ENCODE data around the gene ZNF782. TPM values are rescaled to one million over a fixed set of nuclear protein-coding genes. Genes with fewer than 3 reads are reported as not detected.

The ZNF782 gene
- total RNA-seq, 4 donors from 2014 or later, result 14.3 to 32.1 (median 19.6) TPM

DNA sequence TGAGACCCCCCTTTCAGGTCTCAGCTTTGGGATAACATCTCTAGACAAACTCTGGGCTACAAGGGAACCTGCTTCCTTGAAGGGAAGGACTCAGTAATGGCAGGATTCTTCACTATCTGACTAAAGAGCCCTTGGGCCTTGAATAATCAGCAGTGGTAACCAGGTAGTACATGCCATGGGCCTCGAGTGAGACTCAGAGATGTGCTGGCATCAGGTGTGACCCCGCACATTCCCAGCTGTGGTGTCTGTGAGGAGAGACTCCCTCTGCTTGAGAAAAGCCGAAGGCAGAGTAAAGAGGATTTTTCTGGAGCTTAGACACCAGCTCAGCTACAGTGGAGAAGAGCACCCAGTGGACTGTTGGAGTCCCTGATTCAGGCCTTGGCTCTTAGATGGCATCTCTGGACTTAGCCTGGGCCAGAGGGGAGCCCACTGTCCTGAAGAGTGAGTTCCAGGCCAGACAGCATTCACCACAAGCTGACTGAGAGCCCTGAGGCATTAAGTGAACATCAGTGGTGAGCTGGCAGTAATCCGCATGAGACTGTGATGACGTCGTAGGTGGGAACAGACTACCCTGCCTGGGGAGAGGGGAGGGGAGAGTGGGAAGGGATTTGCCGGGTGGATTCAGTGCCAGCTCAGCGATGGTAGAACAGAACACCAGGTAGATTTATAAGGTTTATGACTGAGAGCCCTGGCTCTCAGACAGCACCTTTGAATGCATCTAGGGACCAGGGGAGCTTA lies 5.3 kb upstream of the ZNF782 start:
- peaks cover 4 to 23% of the 10 kb centered on the region in 2 donors for H3K4me1 ChIP-seq

DNA sequence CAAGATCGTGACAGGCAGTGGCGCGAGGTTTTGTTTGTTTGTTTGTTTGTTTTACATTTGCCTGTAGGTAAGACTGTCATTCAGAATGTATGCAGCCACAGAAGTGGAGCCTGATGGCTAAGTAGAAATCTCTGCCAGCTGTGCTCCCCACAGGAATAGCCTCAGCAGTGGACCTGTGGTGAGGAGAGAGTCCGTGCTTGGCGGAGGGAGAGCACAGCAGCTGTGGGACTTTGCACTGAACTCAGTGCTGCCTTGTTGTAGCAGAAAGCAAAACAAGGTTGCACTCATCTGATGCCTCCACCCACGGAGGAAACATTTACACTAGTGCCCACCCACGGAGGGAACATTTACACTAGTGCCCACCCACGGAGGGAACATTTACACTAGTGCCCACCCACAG lies 4.4 kb upstream of the ZNF782 start:
- no peaks in the 10 kb centered on the region for H3K36me3 ChIP-seq
- intact Hi-C loops (cut with DNase I), result loop anchor here (5.0 kb wide), 1 partner anchor 539 kb away; no protein-coding TSS in a partner anchor
- 60 to 63% methylated on average over 8 of the region's 8 CpGs for WGBS, 2 donors
- DNase-seq, result peak in 1 of 2 donors; percentile 10
- no peaks in the 10 kb centered on the region for H3K9me3 ChIP-seq
- no peak overlapping the region for H3K27ac ChIP-seq
- H3K27me3 ChIP-seq, result no peaks in the 10 kb centered on the region
- peaks cover 8 to 23% of the 10 kb centered on the region in 2 donors for H3K4me1 ChIP-seq
- TF ChIP-seq CTCF (IDR thresholded peaks at IDR 0.05) (no peak), POLR2A (IDR thresholded peaks at IDR 0.05) (no peak)
- H3K4me3 ChIP-seq (replicated peaks in 1 of 3), result no peak overlapping the region

More for the DNA sequence above, 5.3 kb upstream of the ZNF782 start:
- Histone ChIP-seq H3K4me3 (replicated peaks in 1 of 3) (no peak overlapping the region), H3K9me3 (no peaks in the 10 kb centered on the region), H3K27ac (no peak overlapping the region), H3K27me3 (no peaks in the 10 kb centered on the region), H3K36me3 (no peaks in the 10 kb centered on the region)
- TF ChIP-seq CTCF (IDR thresholded peaks at IDR 0.05) (no peak), POLR2A (IDR thresholded peaks at IDR 0.05) (no peak)
- intact Hi-C loops (cut with DNase I), result loop anchor here (5.0 kb wide), 1 partner anchor 538 kb away; no protein-coding TSS in a partner anchor
- DNase-seq, result no peak
- WGBS, 2 donors, result 84 to 87% methylated on average over 8 of the region's 8 CpGs

DNA sequence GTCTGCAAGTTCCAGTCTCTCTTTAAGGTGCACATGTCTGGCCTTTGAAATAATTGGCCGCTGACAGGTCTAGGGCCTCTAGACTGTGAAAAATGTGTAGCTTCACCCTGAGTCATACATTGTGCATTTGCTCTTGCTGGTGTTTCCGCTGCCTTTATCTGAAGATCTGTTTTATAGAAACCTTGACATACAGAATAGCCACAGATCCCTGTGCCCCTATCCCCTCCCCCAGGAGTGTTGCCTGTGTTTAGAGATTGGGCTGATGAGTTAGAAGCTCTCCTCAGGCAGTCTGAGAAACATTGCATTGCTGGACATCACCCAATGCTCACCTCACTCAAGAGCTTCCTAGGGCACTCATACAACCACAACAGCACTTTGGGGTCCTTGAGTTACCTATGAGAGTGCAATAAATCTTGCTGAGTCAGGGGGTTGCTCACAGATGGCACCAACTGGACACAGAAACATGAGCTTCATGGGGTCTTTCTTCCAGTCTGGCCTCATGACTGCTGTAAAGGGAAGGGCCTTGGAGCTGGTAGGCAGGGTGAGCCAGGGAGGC lies 3.8 kb upstream of the ZNF782 start:
- H3K27ac ChIP-seq, result no peak overlapping the region
- WGBS, 2 donors, result 62 to 71% methylated on average over 2 of the region's 2 CpGs
- TF ChIP-seq POLR2A (IDR thresholded peaks at IDR 0.05), result no peak
- TF ChIP-seq CTCF (IDR thresholded peaks at IDR 0.05), result no peak
- H3K9me3 ChIP-seq, result no peaks in the 10 kb centered on the region
- H3K4me3 ChIP-seq (replicated peaks in 1 of 3), result no peak overlapping the region
- peak; percentile 67 to 79 for DNase-seq
- intact Hi-C loops (cut with DNase I), result loop anchor here (5.0 kb wide), 1 partner anchor 539 kb away; no protein-coding TSS in a partner anchor
- no peaks in the 10 kb centered on the region for H3K36me3 ChIP-seq
- H3K4me1 ChIP-seq, result peaks cover 14 to 29% of the 10 kb centered on the region in 2 donors
- no peaks in the 10 kb centered on the region for H3K27me3 ChIP-seq

- intact Hi-C loops (cut with DNase I), result loop anchor here (5.0 kb wide), 1 partner anchor 541 kb away; no protein-coding TSS in a partner anchor
- H3K4me1 ChIP-seq, result peaks cover 21 to 34% of the 10 kb centered on the region in 2 donors
- no peaks in the 10 kb centered on the region for H3K27me3 ChIP-seq
- peak overlapping the region in 1 of 3 donors; percentile 6 for H3K27ac ChIP-seq
- WGBS, 2 donors, result 13 to 20% methylated on average over 6 of the region's 6 CpGs
- H3K4me3 ChIP-seq (replicated peaks in 1 of 3), result no peak overlapping the region
- H3K9me3 ChIP-seq, result no peaks in the 10 kb centered on the region
- H3K36me3 ChIP-seq, result no peaks in the 10 kb centered on the region
- TF ChIP-seq CTCF (IDR thresholded peaks at IDR 0.05), result peak; percentile 58 to 93 (median 85)
- TF ChIP-seq POLR2A (IDR thresholded peaks at IDR 0.05), result no peak
- peak; percentile 59 to 71 for DNase-seq
Observed at GRCh38 chr9:96856363-96857286, 2.3 kb upstream of the ZNF782 start.

All from thyroid gland (tissue), 4 donors.